UCSD-AML1 (cell line): Measurements from ENCODE around the gene ZBED4.
"Not testable (repeated sequence)": the region's sequence is repeated elsewhere in the genome, so short reads cannot be mapped to it uniquely, and the experiment has no call there.

Source experiments
- DNase-seq: peaks from one replicate; lab custom pipeline; 2025; ENCODE audit not compliant: unreplicated experiment; lab: John Stamatoyannopoulos, UW

ZBED4 gene

GRCh38 chr22:49850959-49851802, 2.5 kb upstream of the ZBED4 start:
- no peak for DNase-seq

- not testable (repeated sequence) for DNase-seq
Observed at GRCh38 chr22:49852568-49852897, 1.1 kb upstream of the ZBED4 start.

- no peak for DNase-seq
Observed at GRCh38 chr22:49853981-49854831, 562 bp downstream of the ZBED4 start.

- no peak for DNase-seq
Observed at GRCh38 chr22:49855251-49855911, 1.7 kb downstream of the ZBED4 start.

- DNase-seq, result no peak
Observed at GRCh38 chr22:49856343-49856742, 2.7 kb downstream of the ZBED4 start.

GRCh38 chr22:49856766-49857618, 3.3 kb downstream of the ZBED4 start:
- DNase-seq, result no peak

- DNase-seq, result no peak
Observed at GRCh38 chr22:49858827-49859226, 5.2 kb downstream of the ZBED4 start.

GRCh38 chr22:49861642-49862495, 8.2 kb downstream of the ZBED4 start:
- no peak for DNase-seq

- no peak for DNase-seq
Observed at GRCh38 chr22:49862496-49862776, 8.8 kb downstream of the ZBED4 start.

GRCh38 chr22:49863931-49864330, 10.3 kb downstream of the ZBED4 start:
- no peak for DNase-seq

GRCh38 chr22:49865156-49865555, 11.5 kb downstream of the ZBED4 start:
- DNase-seq, result no peak

GRCh38 chr22:49866134-49866533, 12.5 kb downstream of the ZBED4 start:
- DNase-seq, result no peak

GRCh38 chr22:49866646-49867045, 13.0 kb downstream of the ZBED4 start:
- DNase-seq, result no peak

- no peak for DNase-seq
Observed at GRCh38 chr22:49867303-49868265, 13.9 kb downstream of the ZBED4 start.

- no peak for DNase-seq
Observed at GRCh38 chr22:49869086-49869830, 15.6 kb downstream of the ZBED4 start.

GRCh38 chr22:49869845-49870712, 16.4 kb downstream of the ZBED4 start:
- no peak for DNase-seq

- DNase-seq, result no peak
Observed at GRCh38 chr22:49871482-49871881, 17.8 kb downstream of the ZBED4 start.
